COR-L47 (cell line): Measurements from ENCODE around the gene MAPK8IP3.

Experiments used
- DNase-seq: peaks from one replicate; lab custom pipeline; 2025; lab: John Stamatoyannopoulos, UW

The MAPK8IP3 gene

DNA sequence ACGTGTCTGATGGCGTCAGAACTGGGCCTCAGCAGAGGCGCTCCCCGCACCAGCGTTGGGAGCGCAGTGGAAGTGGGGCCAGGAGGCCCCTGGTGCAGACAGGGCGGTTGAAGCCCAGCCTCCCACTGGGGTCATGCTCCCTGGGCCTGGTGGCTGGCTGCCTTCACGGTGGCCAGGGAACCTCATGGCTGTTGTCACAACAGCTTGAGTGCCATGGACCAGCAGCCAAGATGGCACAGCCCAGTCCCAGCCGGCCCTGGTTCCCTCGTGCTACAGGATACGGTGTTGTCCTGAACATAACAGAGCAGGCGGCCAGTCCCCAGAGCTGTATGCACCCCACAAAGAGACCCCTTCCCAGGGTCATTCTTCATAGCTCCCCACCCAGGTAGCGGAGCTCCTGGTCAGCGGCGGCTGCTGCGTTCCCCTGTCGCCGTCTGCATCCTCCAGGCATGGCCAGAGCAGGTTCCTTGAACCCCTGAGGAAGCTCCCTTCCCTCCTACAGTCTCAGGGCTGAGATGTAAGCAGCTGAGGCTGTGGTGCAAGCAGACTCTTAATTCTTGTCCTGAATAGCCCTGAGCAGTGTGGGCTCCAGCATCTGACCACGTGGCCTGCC, 35.7 kb downstream of the MAPK8IP3 start:
- no peak for DNase-seq

DNA sequence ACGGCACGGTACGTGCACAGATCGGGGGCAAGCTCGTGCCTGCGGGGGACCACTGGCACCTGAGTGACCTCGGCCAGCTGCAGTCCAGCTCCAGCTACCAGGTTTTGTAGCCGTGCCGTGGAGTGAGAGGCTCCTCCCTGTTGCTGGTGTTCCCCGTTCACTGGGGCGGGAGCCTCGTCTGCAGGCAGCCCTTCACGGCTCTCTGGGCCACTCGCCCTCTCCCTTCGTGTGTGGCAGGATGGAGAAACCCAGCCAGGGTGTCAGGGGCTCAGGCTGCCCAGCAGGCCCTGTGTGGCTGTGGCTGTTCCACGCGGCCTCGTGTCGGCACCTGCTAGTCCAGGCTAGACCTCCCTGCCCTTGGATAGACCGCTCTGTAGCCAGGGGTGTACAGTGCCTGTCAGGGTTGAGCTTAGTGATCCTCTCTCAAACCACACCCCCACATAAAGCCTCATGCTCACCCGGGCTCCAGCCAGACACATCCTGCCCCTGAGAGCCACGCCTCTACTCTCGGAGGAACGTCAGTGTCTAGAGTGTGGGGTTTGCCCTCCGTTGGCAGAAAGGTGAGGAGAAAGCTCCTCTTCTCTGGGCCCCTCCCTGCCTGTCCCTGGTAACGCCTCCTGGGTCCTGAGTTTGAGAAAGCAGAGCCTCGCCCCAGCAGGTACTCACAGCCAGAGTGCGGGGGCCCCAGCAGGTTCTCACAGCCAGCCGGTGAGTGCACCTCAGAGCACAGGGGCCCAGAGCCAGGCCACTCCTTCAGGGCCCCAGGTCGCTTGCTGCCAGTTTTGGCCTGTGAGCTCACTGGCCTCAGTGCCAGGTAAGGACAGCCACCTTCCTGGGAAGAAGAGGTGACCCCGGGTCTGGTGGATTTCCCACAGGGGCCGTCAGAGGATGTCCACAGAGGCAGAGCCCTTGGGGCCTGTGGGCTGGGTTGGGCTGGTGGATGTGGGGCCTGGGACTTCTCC, 37.7 kb downstream of the MAPK8IP3 start:
- DNase-seq, result no peak

DNA sequence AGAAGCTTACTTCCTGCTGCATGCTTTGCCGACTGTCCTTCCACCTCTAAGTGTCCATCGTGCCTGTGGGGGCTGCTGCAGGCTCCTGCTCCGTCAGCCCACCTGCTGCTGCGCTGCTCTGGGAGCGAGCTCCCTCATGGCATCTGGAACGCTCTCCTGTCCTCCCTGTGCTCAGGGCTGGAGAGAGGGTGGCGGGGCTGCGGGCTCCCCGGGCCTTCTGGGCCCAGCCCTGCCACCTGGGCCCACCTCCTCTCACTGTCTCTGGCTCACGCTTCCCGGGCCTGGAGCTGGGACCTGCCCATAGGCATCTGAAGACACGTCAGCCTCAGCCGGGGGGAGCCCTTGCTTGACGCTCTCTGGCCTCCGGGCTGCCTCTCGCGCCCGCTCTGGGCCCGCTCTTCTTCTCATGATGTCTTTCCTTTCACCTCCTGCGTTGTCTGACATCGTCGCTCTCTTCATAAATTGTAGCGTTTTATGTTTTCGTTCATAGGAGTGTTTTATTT, 38.4 kb downstream of the MAPK8IP3 start:
- DNase-seq, result no peak

DNA sequence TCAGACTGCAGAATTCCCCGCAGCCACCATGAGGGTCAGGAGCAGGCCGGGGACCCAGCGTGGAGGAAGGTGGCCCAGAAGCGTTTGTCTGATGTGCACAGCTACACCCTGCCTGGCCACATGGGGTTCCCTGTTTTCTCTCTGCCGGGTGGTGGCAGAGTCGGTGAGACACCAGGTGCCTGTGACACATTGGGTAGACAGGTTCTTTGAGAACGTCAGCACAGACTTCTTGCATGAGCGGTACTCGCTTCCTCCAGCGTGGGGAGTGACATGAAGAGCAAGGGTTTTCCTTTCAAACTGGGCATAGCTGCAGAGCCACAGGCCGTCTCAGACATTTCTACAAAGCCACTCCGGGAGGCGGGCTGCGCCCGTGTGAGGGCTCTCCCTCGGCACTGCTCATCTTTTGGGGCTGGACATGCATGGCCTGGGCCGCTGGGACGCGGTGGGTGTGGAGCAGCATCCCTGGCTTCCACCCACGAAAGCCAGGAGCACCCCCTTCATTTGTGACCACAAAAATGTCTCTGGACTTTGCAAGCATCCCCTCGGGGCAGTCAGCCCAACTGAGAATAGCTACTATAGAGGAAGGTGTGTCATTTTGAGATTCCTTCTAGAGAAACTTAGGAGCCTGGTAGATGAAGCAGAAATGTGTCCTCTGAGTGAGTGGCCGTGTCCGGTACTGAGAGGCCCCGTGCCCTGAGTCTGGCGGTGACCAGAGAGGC, 39.3 kb downstream of the MAPK8IP3 start:
- DNase-seq, result no peak

DNA sequence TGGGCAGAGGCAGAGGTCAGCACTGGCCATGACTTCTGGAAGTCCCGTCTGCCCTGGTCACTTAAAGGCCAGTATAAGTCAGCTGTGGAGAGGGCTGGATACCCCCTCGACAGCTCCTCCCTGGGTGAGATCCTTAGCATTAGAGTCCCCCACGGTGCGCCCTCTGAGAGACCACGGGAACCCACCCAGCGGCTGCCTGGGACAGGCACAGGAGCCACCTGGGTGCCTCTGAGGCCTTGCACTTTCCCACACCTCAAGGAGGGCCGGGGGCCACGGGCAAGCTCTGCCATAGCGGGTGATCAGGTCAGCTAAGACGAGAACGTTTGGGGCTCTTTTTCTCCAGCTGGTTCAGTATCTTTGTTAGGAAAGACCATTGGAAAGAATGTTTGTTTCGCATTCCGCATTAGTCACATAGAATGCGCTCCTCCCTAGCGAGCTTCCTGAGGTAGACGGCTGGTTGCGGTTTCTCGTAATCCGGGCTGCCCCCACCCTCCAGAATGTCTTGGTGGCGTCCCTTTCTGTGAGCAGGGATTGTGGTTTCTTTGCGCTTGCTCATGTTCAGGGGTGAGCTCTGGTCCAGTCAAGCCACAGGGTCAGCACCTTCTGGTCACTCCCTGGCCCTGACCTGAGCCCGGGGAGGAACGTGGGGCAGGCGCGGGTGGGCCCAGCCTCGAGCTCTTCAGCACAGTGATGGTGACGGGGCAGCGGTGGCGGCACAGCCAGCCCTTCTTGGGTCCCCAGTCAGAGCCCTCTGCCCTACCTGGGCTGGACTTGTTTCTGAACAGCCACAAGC, 40.1 kb downstream of the MAPK8IP3 start:
- no peak for DNase-seq

- DNase-seq, result no peak
Observed at GRCh38 chr16:1746693-1747195, 40.7 kb downstream of the MAPK8IP3 start.

GRCh38 chr16:1747934-1748333, 41.9 kb downstream of the MAPK8IP3 start:
- DNase-seq, result no peak

DNA sequence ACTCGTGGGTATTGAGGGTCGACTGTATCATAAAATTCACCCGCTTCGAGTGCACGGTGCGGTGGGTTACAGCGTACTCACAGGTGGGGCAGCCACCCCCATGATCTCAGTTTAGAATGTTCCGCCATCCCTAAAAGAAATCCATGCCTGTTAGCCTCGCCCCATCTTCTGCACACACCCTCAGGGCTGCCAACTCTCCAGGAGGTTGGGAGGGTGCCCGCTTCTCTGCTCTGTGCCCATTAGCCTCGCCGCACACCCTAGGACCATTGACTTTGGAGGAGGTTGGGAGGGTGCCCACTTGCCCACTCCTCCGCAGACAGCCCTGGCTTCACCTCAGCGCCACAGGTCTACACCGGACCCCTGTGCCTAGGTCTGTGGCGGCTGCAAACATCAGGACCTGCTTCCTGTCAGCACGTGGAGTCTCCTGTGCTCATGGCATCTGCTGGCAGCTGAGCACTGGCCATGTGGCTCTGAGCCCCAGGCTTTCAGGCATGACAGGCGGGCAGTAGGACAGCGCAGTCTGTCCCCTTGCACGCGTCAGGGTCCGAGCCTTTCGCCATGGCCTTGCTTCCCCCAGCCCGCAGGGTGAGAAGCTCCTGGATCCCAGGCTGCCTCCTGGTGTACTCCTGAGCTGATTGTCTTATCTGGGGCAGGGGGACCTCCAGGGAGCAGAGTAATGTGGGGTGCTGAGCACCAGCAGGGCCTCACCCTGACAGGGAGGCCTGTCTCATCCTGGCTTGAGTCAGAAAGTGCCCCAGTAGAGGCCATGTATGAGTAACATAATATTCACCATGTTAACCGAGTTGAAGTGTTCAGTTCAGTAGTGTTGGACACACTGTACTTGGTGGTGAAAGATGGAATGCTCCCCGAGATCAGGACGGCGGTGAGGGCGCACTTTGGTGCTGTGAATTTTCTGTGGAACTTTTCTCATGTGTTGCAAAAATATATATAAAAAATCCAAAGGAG, 43.4 kb downstream of the MAPK8IP3 start:
- no peak for DNase-seq

DNA sequence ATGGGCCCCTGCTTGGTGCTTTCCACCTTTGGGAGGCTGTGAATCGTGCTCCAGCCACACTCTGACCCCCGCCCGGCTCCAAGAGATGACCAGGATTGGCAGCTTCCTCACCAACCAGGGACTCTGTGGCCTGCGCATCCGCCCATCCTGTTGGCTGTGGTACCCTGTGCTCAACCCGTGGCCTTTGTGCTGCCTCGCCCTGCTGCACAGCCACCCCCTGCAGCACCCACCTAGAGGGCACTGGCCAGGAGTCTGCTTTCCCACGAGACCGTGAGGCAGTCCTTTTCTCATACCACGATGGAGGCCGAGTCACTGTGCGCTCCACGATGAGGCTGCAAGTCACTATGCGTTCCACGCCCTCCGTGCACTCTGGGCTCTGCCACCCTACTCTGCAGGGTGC, 46.0 kb downstream of the MAPK8IP3 start:
- no peak for DNase-seq

DNA sequence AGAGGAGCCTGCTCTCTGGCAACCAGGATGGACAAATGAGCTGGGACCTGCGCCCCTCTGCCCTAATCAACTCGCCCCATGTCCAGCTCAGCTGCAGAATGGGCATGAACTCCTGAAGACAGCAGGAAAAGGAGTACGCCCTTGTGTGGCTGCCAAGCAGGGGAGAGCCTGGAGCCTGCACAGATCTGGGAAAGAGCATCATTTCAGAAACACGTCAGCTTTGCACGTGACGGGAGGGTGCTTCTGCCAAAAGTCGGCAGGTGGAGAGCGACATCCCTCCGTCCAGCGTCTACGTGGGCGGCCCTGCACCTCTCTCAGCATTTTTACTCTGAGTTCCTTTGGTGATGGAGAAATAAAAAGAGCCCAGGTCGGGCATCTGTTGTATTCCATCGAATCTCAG, 46.9 kb downstream of the MAPK8IP3 start:
- no peak for DNase-seq

DNA sequence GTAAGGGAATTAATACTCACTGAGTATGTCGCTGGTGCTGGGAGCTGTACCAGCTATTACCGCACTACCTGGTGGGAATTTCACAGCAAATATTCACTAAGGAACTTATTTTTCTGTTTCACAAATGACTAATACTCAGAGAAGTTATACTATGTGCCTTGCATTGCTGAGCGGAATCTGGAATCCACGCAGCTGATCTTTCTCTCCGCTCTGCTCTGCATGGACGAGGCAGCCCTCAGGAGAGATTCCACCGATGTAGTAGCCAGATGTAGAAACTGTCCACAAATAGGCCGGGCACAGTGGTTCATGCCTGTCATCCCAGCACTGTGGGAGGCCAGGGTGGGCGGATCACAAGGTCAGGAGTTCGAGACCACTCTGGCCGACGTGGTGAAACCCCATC, 48.2 kb downstream of the MAPK8IP3 start:
- DNase-seq, result no peak

DNA sequence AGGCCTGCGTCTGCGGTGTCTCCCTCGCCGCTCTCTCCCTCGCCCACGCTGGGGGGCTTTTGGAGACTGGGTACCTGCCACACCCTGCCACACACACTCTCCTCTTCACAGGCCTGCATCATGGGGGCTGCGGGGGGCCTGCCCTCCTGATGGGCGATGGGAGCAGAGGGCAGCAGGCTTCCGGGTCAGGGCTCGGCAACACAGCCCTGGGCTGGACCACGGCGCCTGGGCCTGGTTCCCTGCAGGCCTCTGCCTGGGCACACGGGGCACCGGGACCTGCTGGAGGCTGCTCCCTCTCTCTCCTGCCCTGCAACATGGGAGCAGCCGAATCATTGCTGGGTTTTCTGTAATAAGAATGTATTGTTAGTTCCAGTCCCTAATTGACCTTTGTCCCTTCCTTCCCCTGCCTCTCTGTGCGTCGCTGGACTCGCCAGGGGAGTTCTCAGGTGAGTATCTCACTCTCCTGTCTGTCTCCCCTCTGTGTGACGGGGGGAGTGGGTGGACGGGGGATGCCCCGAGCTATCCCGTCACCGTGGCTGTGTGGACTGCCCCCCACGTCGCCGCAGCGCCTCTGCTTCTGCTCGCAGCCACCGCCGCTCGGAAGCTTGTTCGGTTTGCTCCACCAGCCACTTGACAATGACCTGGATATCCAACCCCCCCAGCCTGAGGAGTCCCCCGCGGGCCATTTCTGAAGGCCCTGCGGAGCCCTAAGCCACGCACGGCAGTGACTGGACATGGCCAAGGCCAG, 51.9 kb downstream of the MAPK8IP3 start:
- no peak for DNase-seq

DNA sequence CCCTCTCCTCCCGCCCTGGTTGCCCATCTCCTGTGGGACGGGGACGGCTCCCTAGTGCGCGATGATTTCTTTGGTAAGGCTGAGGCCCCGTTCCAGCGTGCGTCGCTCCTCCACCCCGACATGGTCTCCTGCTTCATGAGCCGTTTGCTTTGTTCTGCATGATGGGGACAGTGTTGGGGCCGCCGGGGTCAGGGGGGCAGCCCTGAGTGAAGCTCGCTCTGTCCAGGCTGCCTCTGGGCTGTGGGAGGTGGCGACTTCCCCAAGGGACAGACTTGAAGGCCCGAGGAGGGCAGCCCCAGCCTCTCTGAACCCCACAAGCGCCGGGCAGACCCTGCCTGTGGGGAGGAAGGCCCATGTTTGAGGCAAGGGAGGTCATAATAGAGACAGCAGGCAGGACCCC, 52.9 kb downstream of the MAPK8IP3 start:
- no peak for DNase-seq

- DNase-seq, result no peak
Observed at GRCh38 chr16:1759511-1759910, 53.5 kb downstream of the MAPK8IP3 start.

DNA sequence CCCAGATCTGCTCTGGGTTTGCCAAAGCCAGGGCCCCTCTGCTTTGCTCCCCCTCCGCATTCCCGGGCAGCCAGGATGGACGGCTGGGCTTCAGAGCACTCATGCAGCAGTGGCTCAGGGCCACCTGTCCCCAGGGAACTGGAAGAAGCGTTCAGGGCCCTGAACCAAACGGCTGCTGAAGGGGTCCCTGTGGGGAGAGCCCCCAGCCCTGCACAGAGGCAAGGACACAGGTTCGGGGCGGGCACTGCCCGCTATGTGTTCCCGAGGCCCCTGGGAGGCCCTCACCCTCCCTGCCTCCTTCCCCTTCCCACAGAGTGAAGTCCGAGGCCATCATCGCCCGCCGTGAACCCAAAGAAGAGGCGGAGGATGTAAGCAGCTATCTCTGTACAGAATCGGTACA, 54.9 kb downstream of the MAPK8IP3 start:
- no peak for DNase-seq

DNA sequence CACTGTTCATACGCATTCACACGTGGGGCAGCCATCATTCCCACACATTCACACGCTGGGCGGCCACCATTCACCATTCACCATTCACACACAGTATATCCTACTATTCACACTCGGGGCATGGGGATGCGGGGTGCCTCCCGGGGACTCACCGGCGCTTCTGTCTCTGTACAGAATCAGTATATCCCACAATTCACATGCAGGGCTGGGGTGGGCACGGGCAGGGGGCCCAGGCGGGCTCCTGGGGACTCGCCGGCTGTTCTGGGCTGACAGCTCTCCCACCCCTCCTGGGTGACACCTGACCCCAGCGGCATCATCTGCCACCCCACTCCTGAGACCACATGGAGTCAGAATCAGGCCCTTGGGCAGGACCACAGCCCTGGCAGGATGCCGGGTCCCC, 55.8 kb downstream of the MAPK8IP3 start:
- no peak for DNase-seq

- no peak for DNase-seq
Observed at GRCh38 chr16:1762196-1762878, 56.3 kb downstream of the MAPK8IP3 start.

DNA sequence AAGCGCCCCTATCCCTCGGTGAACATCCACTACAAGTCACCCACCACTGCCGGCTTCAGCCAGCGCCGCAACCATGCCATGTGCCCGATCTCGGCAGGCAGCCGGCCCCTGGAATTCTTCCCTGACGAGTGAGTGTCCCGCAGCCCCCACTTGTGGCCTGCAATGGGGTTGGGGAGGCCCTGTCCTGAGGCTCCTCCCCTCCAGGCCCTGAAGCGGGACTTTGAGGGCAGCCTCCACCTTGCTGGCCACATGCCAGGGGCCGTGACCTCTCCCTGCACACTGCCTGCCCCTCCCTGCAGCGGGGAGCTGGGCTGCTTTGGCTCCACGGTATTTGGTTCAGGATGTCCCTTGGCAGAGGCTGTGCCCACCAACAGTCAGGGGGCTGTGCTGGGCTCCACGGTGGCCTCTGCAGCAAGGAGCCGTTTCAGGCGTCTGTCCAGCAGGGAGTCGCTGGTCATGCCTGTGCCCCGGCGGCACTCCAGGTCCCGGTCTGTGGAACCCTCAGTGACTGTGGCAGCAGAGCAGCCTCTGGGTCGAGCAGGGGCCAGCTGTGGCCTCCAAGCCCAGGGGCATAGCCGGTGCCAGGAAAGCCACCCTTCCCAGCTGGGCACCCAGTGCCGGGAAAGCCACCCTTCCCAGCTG, 57.0 kb downstream of the MAPK8IP3 start:
- no peak for DNase-seq
